ENCODE data around the gene APCDD1.

APCDD1 gene

GRCh38 chr18:10413722-10414121, 40.7 kb upstream of the APCDD1 start:
- Histone ChIP-seq H3K27ac (ENCODE audit: low read length) (no peak overlapping the region), H3K4me2 (ENCODE audit: low read length) (no peak overlapping the region), H4K20me1 (ENCODE audit: insufficient read depth, low read length) (no peaks in the 10 kb centered on the region), H3K79me2 (ENCODE audit: low read length) (no peaks in the 10 kb centered on the region), H3K9ac (ENCODE audit: low read length) (no peak overlapping the region), H3K4me1 (ENCODE audit: low read length) (no peaks in the 10 kb centered on the region), H3K36me3 (replicated peaks; ENCODE audit: low read depth, low read length) (no peaks in the 10 kb centered on the region), H3K4me3 (ENCODE audit: low read length) (no peak overlapping the region), H2AFZ (ENCODE audit: low read depth, low read length) (no peak overlapping the region), H3K9me3 (ENCODE audit: insufficient read depth, low read length) (no peaks in the 10 kb centered on the region), H3K27me3 (ENCODE audit: low read depth, low read length) (no peaks in the 10 kb centered on the region)
- no peak for TF ChIP-seq EZH2phosphoT487 (IDR thresholded peaks at IDR 0.05; ENCODE audit: low read depth)
- no peak for TF ChIP-seq CTCF (IDR thresholded peaks at IDR 0.05; ENCODE audit: low read depth, low read length)

GRCh38 chr18:10414293-10414842, 40.1 kb upstream of the APCDD1 start:
- H3K4me3 ChIP-seq (ENCODE audit: low read length): no peak overlapping the region
- H3K9ac ChIP-seq (ENCODE audit: low read length): no peak overlapping the region
- no peaks in the 10 kb centered on the region for H3K36me3 ChIP-seq (replicated peaks; ENCODE audit: low read depth, low read length)
- no peaks in the 10 kb centered on the region for H3K27me3 ChIP-seq (ENCODE audit: low read depth, low read length)
- no peaks in the 10 kb centered on the region for H4K20me1 ChIP-seq (ENCODE audit: insufficient read depth, low read length)
- no peaks in the 10 kb centered on the region for H3K9me3 ChIP-seq (ENCODE audit: insufficient read depth, low read length)
- no peak for TF ChIP-seq CTCF (IDR thresholded peaks at IDR 0.05; ENCODE audit: low read depth, low read length)
- TF ChIP-seq EZH2phosphoT487 (IDR thresholded peaks at IDR 0.05; ENCODE audit: low read depth): no peak
- H3K27ac ChIP-seq (ENCODE audit: low read length): no peak overlapping the region
- H3K4me1 ChIP-seq (ENCODE audit: low read length): no peaks in the 10 kb centered on the region
- H3K4me2 ChIP-seq (ENCODE audit: low read length): no peak overlapping the region
- no peak overlapping the region for H2AFZ ChIP-seq (ENCODE audit: low read depth, low read length)
- no peaks in the 10 kb centered on the region for H3K79me2 ChIP-seq (ENCODE audit: low read length)

GRCh38 chr18:10416065-10416464, 38.4 kb upstream of the APCDD1 start:
- Histone ChIP-seq H2AFZ (ENCODE audit: low read depth, low read length) (no peak overlapping the region), H3K9me3 (ENCODE audit: insufficient read depth, low read length) (no peaks in the 10 kb centered on the region), H3K4me1 (ENCODE audit: low read length) (no peaks in the 10 kb centered on the region), H4K20me1 (ENCODE audit: insufficient read depth, low read length) (no peaks in the 10 kb centered on the region), H3K4me2 (ENCODE audit: low read length) (no peak overlapping the region), H3K27me3 (ENCODE audit: low read depth, low read length) (no peaks in the 10 kb centered on the region), H3K79me2 (ENCODE audit: low read length) (no peaks in the 10 kb centered on the region), H3K4me3 (ENCODE audit: low read length) (no peak overlapping the region), H3K9ac (ENCODE audit: low read length) (no peak overlapping the region), H3K36me3 (replicated peaks; ENCODE audit: low read depth, low read length) (no peaks in the 10 kb centered on the region), H3K27ac (ENCODE audit: low read length) (no peak overlapping the region)
- TF ChIP-seq EZH2phosphoT487 (IDR thresholded peaks at IDR 0.05; ENCODE audit: low read depth): no peak
- no peak for TF ChIP-seq CTCF (IDR thresholded peaks at IDR 0.05; ENCODE audit: low read depth, low read length)

GRCh38 chr18:10417191-10417590, 37.2 kb upstream of the APCDD1 start:
- Histone ChIP-seq H3K4me1 (ENCODE audit: low read length) (no peaks in the 10 kb centered on the region), H3K4me2 (ENCODE audit: low read length) (no peak overlapping the region), H3K36me3 (replicated peaks; ENCODE audit: low read depth, low read length) (no peaks in the 10 kb centered on the region), H3K27me3 (ENCODE audit: low read depth, low read length) (no peaks in the 10 kb centered on the region), H4K20me1 (ENCODE audit: insufficient read depth, low read length) (no peaks in the 10 kb centered on the region), H3K79me2 (ENCODE audit: low read length) (no peaks in the 10 kb centered on the region), H3K9me3 (ENCODE audit: insufficient read depth, low read length) (no peaks in the 10 kb centered on the region), H3K4me3 (ENCODE audit: low read length) (no peak overlapping the region), H3K9ac (ENCODE audit: low read length) (no peak overlapping the region), H3K27ac (ENCODE audit: low read length) (no peak overlapping the region), H2AFZ (ENCODE audit: low read depth, low read length) (no peak overlapping the region)
- TF ChIP-seq EZH2phosphoT487 (IDR thresholded peaks at IDR 0.05; ENCODE audit: low read depth) (no peak), CTCF (IDR thresholded peaks at IDR 0.05; ENCODE audit: low read depth, low read length) (no peak)
